Measurements from ENCODE around the gene CAMK2A. TPM values are rescaled to one million over a fixed set of nuclear protein-coding genes. Genes with fewer than 3 reads are reported as not detected.

The CAMK2A gene
- total RNA-seq, 4 donors from 2014 or later = 32.0 to 78.1 (median 48.6) TPM

DNA sequence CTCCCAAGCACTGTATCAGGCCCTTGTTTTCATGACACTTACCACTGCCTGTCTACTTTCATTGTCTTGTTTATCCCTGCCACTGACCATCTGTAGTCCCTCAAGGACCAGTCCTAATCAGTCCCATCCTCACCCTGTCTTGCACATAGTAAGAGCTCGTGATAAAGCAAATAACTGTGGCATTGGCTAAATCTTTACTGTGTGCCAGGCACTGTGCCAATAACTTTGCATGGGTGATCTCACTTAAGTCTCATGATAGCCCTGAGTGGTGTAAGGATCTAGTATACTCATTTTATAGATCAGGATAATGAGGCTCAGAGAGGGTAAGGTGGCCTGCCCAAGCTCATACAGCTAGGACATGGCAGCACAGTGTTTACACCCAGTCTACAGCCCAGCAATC, 117.4 kb downstream of the CAMK2A start:
- no peaks in the 10 kb centered on the region for H3K9me3 ChIP-seq
- no peak overlapping the region for H3K27ac ChIP-seq
- DNase-seq = no peak
- intact Hi-C loops (cut with DNase I; ENCODE audit: low total_unique reads) (loop anchor here (1.0 kb wide), 1 partner anchor 35 kb away; no protein-coding TSS in a partner anchor), in situ Hi-C loops (cut with MboI; ENCODE audit: low sequenced_read_pairs in 4 of 4) (no loop called here)
- no peaks in the 10 kb centered on the region for H3K36me3 ChIP-seq
- no peaks in the 10 kb centered on the region for H3K27me3 ChIP-seq
- no peak overlapping the region for H3K4me3 ChIP-seq
- ATAC-seq = no peak
- TF ChIP-seq, protein P1, sequence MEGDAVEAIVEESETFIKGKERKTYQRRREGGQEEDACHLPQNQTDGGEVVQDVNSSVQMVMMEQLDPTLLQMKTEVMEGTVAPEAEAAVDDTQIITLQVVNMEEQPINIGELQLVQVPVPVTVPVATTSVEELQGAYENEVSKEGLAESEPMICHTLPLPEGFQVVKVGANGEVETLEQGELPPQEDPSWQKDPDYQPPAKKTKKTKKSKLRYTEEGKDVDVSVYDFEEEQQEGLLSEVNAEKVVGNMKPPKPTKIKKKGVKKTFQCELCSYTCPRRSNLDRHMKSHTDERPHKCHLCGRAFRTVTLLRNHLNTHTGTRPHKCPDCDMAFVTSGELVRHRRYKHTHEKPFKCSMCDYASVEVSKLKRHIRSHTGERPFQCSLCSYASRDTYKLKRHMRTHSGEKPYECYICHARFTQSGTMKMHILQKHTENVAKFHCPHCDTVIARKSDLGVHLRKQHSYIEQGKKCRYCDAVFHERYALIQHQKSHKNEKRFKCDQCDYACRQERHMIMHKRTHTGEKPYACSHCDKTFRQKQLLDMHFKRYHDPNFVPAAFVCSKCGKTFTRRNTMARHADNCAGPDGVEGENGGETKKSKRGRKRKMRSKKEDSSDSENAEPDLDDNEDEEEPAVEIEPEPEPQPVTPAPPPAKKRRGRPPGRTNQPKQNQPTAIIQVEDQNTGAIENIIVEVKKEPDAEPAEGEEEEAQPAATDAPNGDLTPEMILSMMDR (IDR thresholded peaks at IDR 0.05 in 4 of 5, conservative IDR thresholded peaks at IDR 0.05 in 1 of 5) = no peak
- TF ChIP-seq POLR2A (IDR thresholded peaks at IDR 0.05) = no peak
- no peaks in the 10 kb centered on the region for H3K4me1 ChIP-seq

Other genes with a start within 250 kb of the CAMK2A start
- 10 to 100 TPM in 2 of 4 donors, 1 to 10 TPM in 2; 7.5 to 17.0 (median 9.8) TPM for gene CSF1R, start 203.2 kb downstream of the CAMK2A start, total RNA-seq
- 10 to 100 TPM; 27.9 to 58.4 (median 52.5) TPM for gene PDGFRB, start 133.9 kb downstream of the CAMK2A start, total RNA-seq
- gene CDX1, start 123.0 kb downstream of the CAMK2A start, total RNA-seq = 1 to 10 TPM in 1 of 4 donors, not detected in 3; 1.5 TPM
- under 1 TPM in 1 of 4 donors, not detected in 3; 0.07 TPM for gene SLC6A7, start 99.7 kb downstream of the CAMK2A start, total RNA-seq
- gene ARSI, start 13.1 kb upstream of the CAMK2A start, total RNA-seq = not detected
- gene TCOF1, start 67.9 kb upstream of the CAMK2A start, total RNA-seq = 10 to 100 TPM; 22.1 to 31.7 (median 27.1) TPM
- 100 to 1,000 TPM; 123 to 291 (median 160) TPM for gene CD74, start 123.1 kb upstream of the CAMK2A start, total RNA-seq
- gene RPS14, start 160.0 kb upstream of the CAMK2A start, total RNA-seq = 1,000 to 10,000 TPM; 1,865 to 2,215 (median 2,024) TPM
- 10 to 100 TPM; 36.1 to 70.5 (median 50.5) TPM for gene NDST1, start 218.4 kb upstream of the CAMK2A start, total RNA-seq

All from gastrocnemius medialis (tissue), 4 donors.